Skeletal muscle tissue (tissue), 4 donors: ENCODE results near the gene MBOAT7. TPM values are rescaled to one million over a fixed set of nuclear protein-coding genes. Genes with fewer than 3 reads are reported as not detected.

Experiments used
- H3K27ac ChIP-seq: one replicate; pipeline ENCODE4 v1.7.0; 2013; ENCODE audit warnings: mild to moderate bottlenecking, low read depth, low read length, inconsistent platforms
- H3K27me3 ChIP-seq, 3 donors: one replicate each; pipeline ENCODE4 v1.7.0; 2013; ENCODE audit warnings: low read length in 3 of 3; ENCODE audit not compliant: control insufficient read depth in 3 of 3, insufficient read depth in 3 of 3
- H3K36me3 ChIP-seq, 3 donors: one replicate each; pipeline ENCODE4 v1.7.0; 2013; ENCODE audit warnings: low read length in 3 of 3; ENCODE audit not compliant: control insufficient read depth in 3 of 3, insufficient read depth in 3 of 3
- H3K4me1 ChIP-seq, 3 donors: one replicate each; pipeline ENCODE4 v1.7.0; 2013; ENCODE audit warnings: low read length in 3 of 3, mild to moderate bottlenecking in 3 of 3; ENCODE audit not compliant: control insufficient read depth in 3 of 3, insufficient read depth in 3 of 3
- H3K4me3 ChIP-seq, 3 donors: one replicate each; pipeline ENCODE4 v1.7.0; 2013; ENCODE audit warnings: low read length in 3 of 3
- H3K9ac ChIP-seq, 3 donors: one replicate each; pipeline ENCODE4 v1.7.0; 2013; ENCODE audit warnings: low read length in 3 of 3, mild to moderate bottlenecking in 3 of 3, moderate library complexity in 2 of 3, low read depth in 1 of 3
- H3K9me3 ChIP-seq, 3 donors: one replicate each; pipeline ENCODE4 v1.7.0; 2013; ENCODE audit warnings: low read length in 3 of 3; ENCODE audit not compliant: control insufficient read depth in 3 of 3
- total RNA-seq: library from RNA; depleted of rRNA; stranded (reverse); fragments of >200 nt; gene quantifications from one replicate; pipeline ENCODE4 v1.2.3, GENCODE V29; 2014
- donor health status: Osteomylitis.

Gene MBOAT7
- total RNA-seq, 1 donor from 2014 or later = 8.9 TPM

DNA sequence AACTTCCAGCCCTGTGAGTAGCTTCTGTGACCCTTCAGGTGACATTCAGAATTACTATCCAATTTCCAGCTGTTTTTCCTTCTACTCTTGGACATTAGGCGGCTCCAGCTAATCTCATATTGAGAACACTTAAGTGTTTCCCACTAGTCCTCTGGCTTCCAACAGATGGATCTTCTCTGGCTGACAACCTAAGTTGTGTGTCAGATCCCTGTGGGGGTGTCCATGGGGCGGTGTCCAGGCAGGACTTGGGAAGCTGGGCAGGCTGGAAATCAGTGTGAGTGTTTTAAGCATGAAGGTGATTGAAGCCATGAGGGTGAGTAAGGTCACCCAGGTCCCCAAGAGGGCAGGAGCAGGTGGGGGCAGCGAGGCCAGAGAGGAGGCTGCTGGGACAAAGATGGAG, 41.7 kb downstream of the MBOAT7 start:
- Histone ChIP-seq H3K27me3 (no peaks in the 10 kb centered on the region), H3K4me1 (no peaks in the 10 kb centered on the region), H3K36me3 (peaks cover 91% of the 10 kb centered on the region in 3 donors), H3K9me3 (no peaks in the 10 kb centered on the region), H3K4me3 (no peak overlapping the region), H3K27ac (no peak overlapping the region), H3K9ac (no peak overlapping the region)

DNA sequence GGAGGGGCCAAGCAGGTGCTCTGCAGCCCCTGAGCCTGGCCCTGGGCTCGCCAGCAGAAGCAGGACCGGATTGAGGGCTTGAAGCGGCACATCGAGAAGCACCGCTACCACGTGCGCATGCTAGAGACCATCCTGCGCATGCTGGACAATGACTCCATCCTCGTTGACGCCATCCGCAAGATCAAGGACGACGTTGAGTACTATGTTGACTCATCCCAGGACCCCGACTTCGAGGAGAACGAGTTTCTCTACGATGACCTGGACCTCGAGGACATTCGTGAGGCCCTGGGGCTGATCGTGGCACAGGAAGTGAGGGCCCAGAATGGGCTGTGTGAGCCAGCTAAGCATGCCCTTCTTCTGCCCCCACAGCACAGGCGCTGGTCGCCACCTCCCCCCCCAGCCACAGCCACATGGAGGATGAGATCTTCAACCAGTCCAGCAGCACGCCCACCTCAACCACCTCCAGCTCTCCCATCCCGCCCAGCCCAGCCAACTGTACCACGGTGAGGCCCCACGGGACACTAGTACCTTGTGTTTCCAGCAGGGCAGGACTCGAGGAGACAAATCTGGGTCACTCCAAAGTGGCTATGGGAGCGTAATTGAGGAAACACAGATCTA, 43.7 kb downstream of the MBOAT7 start:
- H3K9me3 ChIP-seq = no peaks in the 10 kb centered on the region
- peaks cover 76 to 83% (median 80%) of the 10 kb centered on the region in 3 donors for H3K36me3 ChIP-seq
- no peak overlapping the region for H3K27ac ChIP-seq
- H3K9ac ChIP-seq = no peak overlapping the region
- H3K27me3 ChIP-seq = no peaks in the 10 kb centered on the region
- H3K4me3 ChIP-seq = no peak overlapping the region
- peaks cover 3 to 5% (median 4%) of the 10 kb centered on the region in 3 donors for H3K4me1 ChIP-seq

DNA sequence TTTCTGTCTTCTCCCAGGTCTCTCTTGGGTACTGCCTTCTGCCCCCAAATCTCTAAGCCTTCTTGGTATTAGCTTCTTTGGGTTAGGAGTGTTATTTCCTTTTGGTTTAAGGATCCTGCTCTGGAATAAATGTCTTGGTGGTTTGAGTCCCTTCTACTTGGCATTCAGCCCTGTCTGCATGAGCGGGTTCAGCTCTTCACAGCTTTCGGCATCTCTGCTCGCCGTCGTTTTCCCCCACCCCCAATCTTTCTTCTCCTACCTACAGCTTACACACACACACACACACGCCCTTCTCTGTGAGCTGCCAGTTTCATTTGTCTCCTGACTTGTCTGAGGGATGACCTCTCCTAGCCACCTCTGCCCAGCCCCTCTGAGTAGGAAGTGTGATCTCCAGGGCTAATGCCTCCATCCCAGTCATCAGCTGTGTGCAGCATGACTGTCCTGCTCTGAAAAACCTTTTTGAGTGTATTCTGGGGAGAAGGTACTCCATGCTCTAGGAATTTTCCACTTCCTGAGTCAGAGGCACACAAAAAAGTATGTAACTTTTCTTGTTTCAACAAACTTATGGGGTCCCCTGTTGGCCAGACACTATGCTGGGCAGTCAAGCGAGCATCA, 47.1 kb downstream of the MBOAT7 start:
- Histone ChIP-seq H3K4me3 (no peak overlapping the region), H3K4me1 (peaks cover 22 to 28% (median 26%) of the 10 kb centered on the region in 3 donors), H3K9me3 (no peaks in the 10 kb centered on the region), H3K36me3 (peaks cover 51 to 64% (median 56%) of the 10 kb centered on the region in 3 donors), H3K9ac (no peak overlapping the region), H3K27me3 (no peaks in the 10 kb centered on the region), H3K27ac (no peak overlapping the region)

DNA sequence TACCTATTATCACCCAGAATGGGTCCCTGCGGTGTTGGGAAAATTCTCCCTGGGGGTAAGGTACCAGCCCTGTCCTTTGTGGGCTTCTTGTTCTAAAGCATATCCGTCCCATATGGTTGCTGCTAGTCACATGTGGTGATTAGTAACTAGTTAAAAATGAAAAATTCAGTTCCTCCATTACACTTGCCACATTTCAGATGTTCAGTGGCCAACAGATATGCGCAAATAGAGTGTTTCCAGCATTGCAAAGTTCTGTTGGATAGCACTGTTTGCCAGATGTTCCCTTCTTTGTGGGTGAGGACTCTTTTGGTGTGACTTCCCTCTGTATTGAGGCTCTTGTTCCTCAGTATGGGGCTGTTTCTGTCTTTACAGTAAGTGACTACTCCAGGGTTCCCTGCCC, 48.0 kb downstream of the MBOAT7 start:
- no peak overlapping the region for H3K4me3 ChIP-seq
- H3K9me3 ChIP-seq = no peaks in the 10 kb centered on the region
- H3K27ac ChIP-seq = no peak overlapping the region
- H3K36me3 ChIP-seq = peaks cover 42 to 55% (median 46%) of the 10 kb centered on the region in 3 donors
- peak overlapping the region in 1 of 3 donors; percentile 7 for H3K9ac ChIP-seq
- peaks cover 27 to 33% (median 31%) of the 10 kb centered on the region in 3 donors for H3K4me1 ChIP-seq
- H3K27me3 ChIP-seq = no peaks in the 10 kb centered on the region

DNA sequence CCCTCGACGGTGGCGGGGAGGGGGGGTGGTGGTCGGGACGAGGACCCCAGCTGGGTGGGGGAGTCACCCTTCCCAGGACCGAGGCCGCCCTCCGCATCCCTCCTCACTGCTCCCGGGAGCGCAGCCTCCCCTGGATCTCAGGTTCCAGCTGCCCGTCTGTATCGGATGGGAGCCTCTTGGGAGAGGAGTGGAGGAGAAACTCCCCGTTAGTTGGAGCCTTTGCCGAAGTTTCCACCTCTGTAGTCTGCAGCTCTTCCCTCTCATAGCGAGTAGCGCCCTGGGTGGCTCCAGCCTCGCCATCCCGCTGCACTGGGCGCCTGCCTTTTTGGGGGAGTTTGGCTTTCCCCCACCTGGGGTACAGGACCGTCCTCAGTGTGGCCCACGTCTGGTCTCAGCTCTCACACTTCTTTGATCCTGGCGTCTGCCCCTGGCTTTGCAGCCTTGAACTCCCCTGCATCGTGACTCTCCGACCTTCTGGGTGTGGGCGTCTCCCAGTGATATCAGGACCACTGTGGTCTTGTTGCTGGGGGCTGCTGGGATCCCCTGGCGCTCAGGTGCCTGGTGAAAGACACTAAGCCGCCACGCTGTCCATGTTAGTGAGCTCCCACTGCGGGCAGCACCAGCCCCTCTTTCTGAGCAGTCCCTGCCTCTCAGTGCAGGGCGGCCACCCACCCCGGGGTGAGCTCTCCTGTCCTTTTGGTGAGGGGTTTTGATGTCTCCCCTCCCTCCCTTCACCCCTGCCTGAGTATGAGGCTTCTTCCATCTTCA, 50.7 kb downstream of the MBOAT7 start:
- Histone ChIP-seq H3K4me1 (peaks cover 33 to 40% (median 38%) of the 10 kb centered on the region in 3 donors), H3K9ac (peak overlapping the region; percentile 27 to 93 (median 92)), H3K27ac (peak overlapping the region; percentile 23), H3K27me3 (no peaks in the 10 kb centered on the region), H3K36me3 (peaks cover 15 to 28% (median 21%) of the 10 kb centered on the region in 3 donors), H3K9me3 (no peaks in the 10 kb centered on the region), H3K4me3 (peak overlapping the region; percentile 69 to 75 (median 75))

DNA sequence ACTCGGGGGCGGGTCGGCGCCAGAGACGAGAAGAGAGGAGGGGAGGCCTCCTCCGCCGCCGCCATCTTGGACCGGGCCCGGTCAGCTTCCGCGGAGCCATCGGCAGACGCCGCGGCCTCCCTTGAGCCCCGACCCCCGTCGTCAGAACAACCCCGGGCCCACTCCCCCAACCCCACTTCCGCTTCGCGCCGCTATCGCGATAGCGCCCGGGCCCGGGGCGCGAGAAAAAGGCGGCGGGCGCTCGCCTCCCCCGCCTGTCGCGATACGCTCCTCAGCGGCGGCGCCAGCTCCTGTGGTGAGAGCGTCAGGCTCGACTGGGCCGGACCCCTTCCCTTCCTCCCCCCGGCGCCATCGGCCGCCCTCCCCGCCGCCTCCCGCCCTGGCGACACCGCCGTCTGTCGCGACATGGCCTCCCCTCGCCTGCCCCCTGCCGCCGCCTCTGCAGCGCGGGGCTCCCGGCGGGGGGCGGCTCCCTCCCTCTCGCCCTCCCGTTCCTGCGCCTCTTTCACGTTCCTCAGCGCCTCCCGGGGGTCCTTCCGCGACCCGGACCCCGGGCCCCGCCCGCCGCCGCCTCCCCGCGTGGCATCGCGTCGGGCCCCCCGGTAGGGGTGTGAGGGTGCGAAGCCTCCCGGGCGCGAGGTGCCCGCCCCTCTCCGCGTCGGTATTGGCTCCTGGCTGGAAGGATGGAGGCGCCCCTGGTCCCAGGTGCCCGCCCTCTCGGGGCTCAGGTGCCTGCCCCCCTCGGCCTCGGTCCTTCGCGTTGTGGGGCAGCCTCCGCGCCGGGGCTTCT, 51.5 kb downstream of the MBOAT7 start, which contains the start of gene CNOT3:
TSS of gene CNOT3 (plus strand) at position 64 of the 790 bp plus-strand sequence. CDS start 5,217 bp downstream, outside the sequence.
- H3K4me3 ChIP-seq = peak within 1 kb of the TSS; percentile 78 to 93 (median 88)

DNA sequence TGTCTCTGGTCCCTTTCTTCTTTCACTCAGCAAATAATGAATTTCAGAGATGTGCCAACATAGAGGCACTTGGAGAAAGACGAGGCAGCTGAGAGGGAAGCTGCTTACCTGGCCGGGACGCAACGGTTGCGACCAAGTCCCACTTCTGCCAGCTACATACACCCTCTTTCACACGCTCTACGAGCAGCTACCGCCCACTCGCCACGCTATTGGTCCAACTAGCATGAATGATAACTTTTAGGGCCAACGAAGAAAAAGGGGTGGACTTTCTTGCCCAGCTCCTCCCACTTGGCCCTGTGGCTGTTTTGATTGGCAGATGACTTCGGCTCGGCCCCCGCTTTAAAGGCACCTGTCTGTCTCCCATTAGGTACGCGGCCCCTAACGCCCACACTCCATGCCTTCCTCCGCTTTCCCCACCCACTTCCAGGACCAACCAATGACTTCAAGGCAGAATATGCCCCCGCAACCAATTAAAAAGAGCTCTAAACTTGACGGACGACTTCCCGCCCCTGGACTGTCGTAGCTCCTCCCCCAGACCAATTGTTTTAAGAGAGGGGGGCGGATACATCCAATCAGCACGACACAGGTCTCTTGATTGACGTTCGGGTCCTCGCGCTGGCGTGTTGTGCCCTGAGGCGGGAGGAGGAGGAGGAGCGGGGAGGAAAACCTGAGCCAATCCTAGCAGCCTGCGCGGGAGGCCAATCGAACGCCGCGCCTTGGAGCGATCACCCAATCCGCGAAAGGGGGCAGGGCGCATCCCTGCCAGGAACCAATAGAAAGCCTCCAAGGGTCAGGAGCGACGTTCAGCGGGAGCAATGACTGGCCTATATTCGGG, 52.3 kb downstream of the MBOAT7 start:
- Histone ChIP-seq H3K9me3 (no peaks in the 10 kb centered on the region), H3K27me3 (no peaks in the 10 kb centered on the region), H3K36me3 (peaks cover 4 to 18% (median 7%) of the 10 kb centered on the region in 3 donors), H3K4me3 (peak overlapping the region; percentile 78 to 93 (median 88)), H3K9ac (peak overlapping the region; percentile 54 to 92 (median 62)), H3K4me1 (peaks cover 33 to 40% (median 38%) of the 10 kb centered on the region in 3 donors), H3K27ac (peak overlapping the region; percentile 95)

More for the DNA sequence above, 51.5 kb downstream of the MBOAT7 start, which contains the start of gene CNOT3:
- Histone ChIP-seq H3K27ac (peak within 1 kb of the TSS; percentile 95), H3K27me3 (no peaks in the 10 kb centered on the region), H3K36me3 (peaks cover 8 to 23% (median 14%) of the 10 kb centered on the region in 3 donors), H3K9me3 (no peaks in the 10 kb centered on the region), H3K9ac (peak within 1 kb of the TSS; percentile 76 to 93 (median 92)), H3K4me1 (peaks cover 33 to 40% (median 38%) of the 10 kb centered on the region in 3 donors)

DNA sequence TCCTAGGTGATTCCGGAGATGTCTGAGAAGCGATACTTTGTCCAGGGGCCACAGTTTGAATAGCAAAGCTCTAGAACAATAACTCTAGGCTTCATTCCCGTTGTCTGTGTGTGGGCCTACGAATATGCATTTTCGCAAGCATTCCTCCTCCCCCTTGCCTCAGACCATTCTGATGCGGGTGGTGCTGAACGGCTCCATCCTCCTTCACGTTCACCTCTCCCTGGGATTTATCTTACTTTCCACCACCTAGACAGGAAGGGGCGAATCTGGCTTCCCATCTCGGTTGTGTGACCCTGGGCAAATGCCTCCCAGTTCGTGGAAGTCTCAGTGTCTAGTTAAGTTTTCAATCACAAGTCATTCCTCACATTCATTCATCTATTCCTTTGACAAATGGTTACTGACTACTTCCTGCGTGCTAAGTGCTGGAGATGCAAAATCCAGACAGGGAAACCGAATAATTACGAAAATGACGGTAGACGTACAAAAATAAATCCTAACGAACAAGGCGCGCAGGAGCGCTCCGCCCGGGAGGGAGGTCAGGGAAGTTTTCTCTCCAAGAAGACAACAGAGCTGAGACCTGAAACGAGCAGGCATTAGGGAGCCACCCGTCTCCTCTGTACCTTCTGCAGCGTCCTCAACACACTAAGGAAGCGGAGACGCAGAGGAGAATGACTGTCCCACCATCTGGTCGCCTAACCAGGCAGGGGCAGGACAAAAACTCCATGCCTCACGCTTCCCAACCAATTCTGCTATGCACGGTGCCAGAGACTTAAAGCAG, 53.1 kb downstream of the MBOAT7 start:
- Histone ChIP-seq H3K9ac (peak overlapping the region; percentile 54 to 86 (median 62)), H3K27me3 (no peaks in the 10 kb centered on the region), H3K9me3 (no peaks in the 10 kb centered on the region), H3K4me3 (peak overlapping the region; percentile 78 to 93 (median 88)), H3K36me3 (peaks cover 7 to 20% (median 12%) of the 10 kb centered on the region in 3 donors), H3K27ac (peak overlapping the region; percentile 24), H3K4me1 (peaks cover 33 to 40% (median 38%) of the 10 kb centered on the region in 3 donors)
